MG63 (cell line): ENCODE data around the gene SWSAP1. TPM values are rescaled to one million over a fixed set of nuclear protein-coding genes. Genes with fewer than 3 reads are reported as not detected.
"Not testable (repeated sequence)": the region's sequence is repeated elsewhere in the genome, so short reads cannot be mapped to it uniquely, and the experiment has no call there.

ENCODE experiments used
- DNase-seq: peaks from one replicate; pipeline ENCODE4 v3.0.0-alpha.2; 2020
- H3K27me3 ChIP-seq: fragments of 250-450 bp; sonication (Bioruptor Pico); 2 replicates; pipeline ENCODE4 v1.5.1; 2020; ENCODE audit warnings: mild to moderate bottlenecking, moderate library complexity
- H3K36me3 ChIP-seq: fragments of 250-450 bp; sonication (Bioruptor Pico); 2 replicates; pipeline ENCODE4 v1.5.1; 2020; ENCODE audit warnings: mild to moderate bottlenecking, moderate library complexity
- H3K4me3 ChIP-seq: fragments of 250-450 bp; sonication (Bioruptor Pico); 2 replicates; pipeline ENCODE4 v1.5.1; 2020; ENCODE audit warnings: mild to moderate bottlenecking, moderate library complexity
- H3K9me3 ChIP-seq: fragments of 250-450 bp; sonication (Bioruptor Pico); 2 replicates; pipeline ENCODE4 v1.5.1; 2020; ENCODE audit warnings: mild to moderate bottlenecking, moderate library complexity
- total RNA-seq: library from RNA; depleted of rRNA; stranded (reverse); fragments of >200 nt; shearing (Covaris generic); gene quantifications from 2 replicates; pipeline ENCODE4 v1.2.3, GENCODE V29; 2014; ENCODE audit warnings: low replicate concordance

SWSAP1 gene
- total RNA-seq, 1 experiment from 2014 or later = 3.1 TPM

DNA sequence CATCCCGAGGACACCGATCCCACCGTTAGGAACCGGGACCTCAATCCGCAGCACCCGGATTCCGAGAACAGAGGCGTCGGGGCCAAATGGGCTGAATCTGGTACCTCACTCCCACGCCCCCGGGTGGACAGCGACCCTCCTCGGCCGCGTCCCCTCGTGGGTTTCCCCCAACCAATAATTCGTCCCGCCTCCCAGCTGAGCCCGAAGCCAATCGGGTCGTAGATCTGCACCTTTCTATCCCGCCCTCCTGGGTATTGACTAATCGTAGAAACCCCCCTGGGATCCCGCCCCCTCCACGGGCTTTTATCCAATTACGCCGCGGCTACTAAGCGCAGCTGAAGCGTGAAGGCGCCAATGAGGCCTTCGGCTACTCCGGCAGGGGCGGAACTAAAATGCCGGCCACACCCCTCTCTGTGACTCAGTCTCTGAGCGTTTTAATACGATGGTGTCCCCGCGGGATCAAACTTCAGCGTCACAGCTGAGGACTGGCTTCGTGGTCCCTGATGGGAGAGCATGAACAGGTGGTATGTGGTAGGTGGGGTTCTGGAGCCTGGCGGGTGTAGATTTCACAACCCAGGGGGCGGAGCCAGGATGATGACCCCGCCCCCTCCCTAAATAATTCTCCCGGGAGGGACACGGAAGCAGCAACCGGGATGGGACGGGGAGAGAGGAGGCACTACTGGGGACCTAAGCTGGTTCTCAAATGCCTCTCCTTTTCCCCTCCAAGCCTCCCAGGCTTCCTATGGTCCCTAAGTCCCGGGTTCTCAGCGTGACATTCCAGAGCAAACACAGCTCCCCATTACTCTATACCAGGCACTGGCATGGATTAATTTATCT, 28.1 kb upstream of the SWSAP1 start, which contains the start of the genes CCDC159 and TMEM205:
Gene CCDC159 (plus strand): TSS at position 416 of the 837 bp plus-strand sequence. CDS start 88 bp downstream, at position 504.
Gene TMEM205 (minus strand): TSS at position 165 of the 837 bp plus-strand sequence. CDS start 649 bp downstream, outside the sequence.
- H3K27me3 ChIP-seq = no peaks in the 10 kb centered on the region
- H3K36me3 ChIP-seq = peaks cover 11% of the 10 kb centered on the region
- H3K9me3 ChIP-seq = peaks cover 8% of the 10 kb centered on the region
- H3K4me3 ChIP-seq = peak within 1 kb of the TSS; percentile 80
- peak; percentile 100 for DNase-seq

DNA sequence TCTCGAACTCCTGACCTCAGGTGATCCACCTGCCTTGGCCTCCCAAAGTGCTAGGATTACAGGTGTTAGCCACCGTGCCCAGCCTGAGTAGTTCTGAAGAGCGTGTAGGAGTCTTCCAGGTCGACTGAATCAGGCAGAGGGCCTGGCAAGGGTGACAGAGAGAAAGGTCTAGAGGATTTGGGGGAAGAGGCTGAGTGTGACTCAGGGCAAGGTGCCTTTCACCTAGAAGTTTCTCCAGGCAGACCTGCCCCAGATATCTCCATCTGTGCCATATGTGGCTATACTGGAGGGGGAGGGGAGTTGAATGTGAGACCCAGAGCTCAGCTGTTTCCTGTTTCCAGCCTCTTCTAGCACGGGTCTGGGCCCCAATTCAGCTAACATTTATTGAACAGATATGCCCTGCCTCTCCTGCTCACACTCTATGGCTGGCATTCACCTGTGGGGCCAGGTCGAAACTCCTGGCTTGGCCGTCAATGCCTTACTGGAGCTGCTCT, 26.9 kb upstream of the SWSAP1 start:
- no peaks in the 10 kb centered on the region for H3K27me3 ChIP-seq
- H3K9me3 ChIP-seq = peaks cover 8% of the 10 kb centered on the region
- DNase-seq = no peak
- no peak overlapping the region for H3K4me3 ChIP-seq
- 0 out of 2 replicates have a peak, but pooled peaks cover 4% of the 10 kb centered on the region for H3K36me3 ChIP-seq

- Histone ChIP-seq H3K36me3 (no peaks in the 10 kb centered on the region), H3K9me3 (peaks cover 8% of the 10 kb centered on the region), H3K4me3 (no peak overlapping the region), H3K27me3 (no peaks in the 10 kb centered on the region)
- no peak for DNase-seq
Observed at GRCh38 chr19:11349171-11349570, 25.3 kb upstream of the SWSAP1 start.

GRCh38 chr19:11354102-11354501, 20.4 kb upstream of the SWSAP1 start:
- DNase-seq, H3K4me3 ChIP-seq, H3K9me3 ChIP-seq, H3K27me3 ChIP-seq, H3K36me3 ChIP-seq: not testable (repeated sequence)

- peaks cover 6% of the 10 kb centered on the region; the same call in 1 of the 2 replicates for H3K36me3 ChIP-seq
- peak within 1 kb of the TSS; percentile 64 for H3K4me3 ChIP-seq
- H3K9me3 ChIP-seq = no peaks in the 10 kb centered on the region
- H3K27me3 ChIP-seq = no peaks in the 10 kb centered on the region
- peak; percentile 96 for DNase-seq
Observed at GRCh38 chr19:11355160-11356073, 19.0 kb upstream of the SWSAP1 start, which contains the start of gene PLPPR2. Gene PLPPR2, plus strand, starts transcription at chr19:11355432. Its CDS starts 2,242 bp downstream, at chr19:11357674.

DNA sequence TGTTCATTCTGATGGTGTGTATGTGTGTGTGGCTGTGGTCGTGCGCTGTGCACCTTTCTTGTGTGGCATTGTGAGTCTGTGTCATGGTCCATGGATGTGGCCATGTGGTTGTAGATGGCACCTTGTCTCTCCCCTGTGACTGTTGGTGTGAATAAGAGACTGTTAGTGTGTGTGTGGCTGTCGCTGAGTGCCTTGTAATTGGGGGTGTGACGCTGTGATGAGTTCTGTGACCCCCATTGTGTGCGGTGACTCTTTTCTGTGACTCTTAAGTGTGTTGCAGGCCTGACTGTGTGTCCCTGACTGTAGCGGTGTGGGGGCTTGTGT, 18.4 kb upstream of the SWSAP1 start:
- Histone ChIP-seq H3K4me3 (peak overlapping the region; percentile 64), H3K27me3 (no peaks in the 10 kb centered on the region), H3K9me3 (no peaks in the 10 kb centered on the region), H3K36me3 (peaks cover 12% of the 10 kb centered on the region)
- no peak for DNase-seq

- H3K9me3 ChIP-seq = no peaks in the 10 kb centered on the region
- H3K36me3 ChIP-seq = peaks cover 19% of the 10 kb centered on the region
- DNase-seq = no peak
- H3K27me3 ChIP-seq = no peaks in the 10 kb centered on the region
- H3K4me3 ChIP-seq = no peak overlapping the region
Observed at GRCh38 chr19:11356676-11357550, 17.6 kb upstream of the SWSAP1 start.

DNA sequence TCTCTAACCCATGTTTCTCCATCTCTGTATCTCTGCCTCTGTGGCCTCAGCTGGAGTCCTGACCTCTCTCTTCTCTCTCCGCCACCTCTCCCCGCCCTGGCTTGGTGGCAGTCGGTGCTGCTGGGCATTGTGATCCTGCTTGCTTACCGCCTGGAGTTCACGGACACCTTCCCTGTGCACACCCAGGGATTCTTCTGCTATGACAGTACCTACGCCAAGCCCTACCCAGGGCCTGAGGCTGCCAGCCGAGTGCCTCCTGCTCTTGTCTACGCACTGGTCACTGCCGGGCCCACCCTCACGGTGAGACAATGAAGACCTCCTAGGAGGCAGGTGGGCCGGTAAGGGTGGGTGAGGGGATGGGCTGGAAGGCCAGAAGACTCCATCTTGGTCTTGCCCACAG, 15.0 kb upstream of the SWSAP1 start:
- Histone ChIP-seq H3K27me3 (no peaks in the 10 kb centered on the region), H3K4me3 (no peak overlapping the region), H3K9me3 (no peaks in the 10 kb centered on the region), H3K36me3 (peaks cover 34% of the 10 kb centered on the region)
- no peak for DNase-seq

GRCh38 chr19:11361037-11361770, 13.3 kb upstream of the SWSAP1 start:
- Histone ChIP-seq H3K36me3 (peaks cover 38% of the 10 kb centered on the region), H3K9me3 (no peaks in the 10 kb centered on the region)
- DNase-seq = no peak

GRCh38 chr19:11361771-11362731, 12.4 kb upstream of the SWSAP1 start:
- H3K27me3 ChIP-seq = no peaks in the 10 kb centered on the region
- H3K9me3 ChIP-seq = no peaks in the 10 kb centered on the region
- peaks cover 42% of the 10 kb centered on the region for H3K36me3 ChIP-seq
- no peak for DNase-seq
- H3K4me3 ChIP-seq = no peak overlapping the region

More at GRCh38 chr19:11361037-11361770, 13.3 kb upstream of the SWSAP1 start:
- no peak overlapping the region for H3K4me3 ChIP-seq
- H3K27me3 ChIP-seq = no peaks in the 10 kb centered on the region

- peaks cover 50% of the 10 kb centered on the region for H3K36me3 ChIP-seq
- no peaks in the 10 kb centered on the region for H3K9me3 ChIP-seq
- no peaks in the 10 kb centered on the region for H3K27me3 ChIP-seq
- no peak for DNase-seq
- no peak overlapping the region for H3K4me3 ChIP-seq
Observed at GRCh38 chr19:11363881-11364280, 10.6 kb upstream of the SWSAP1 start.

GRCh38 chr19:11364296-11364904, 10.1 kb upstream of the SWSAP1 start:
- H3K27me3 ChIP-seq = no peaks in the 10 kb centered on the region
- peaks cover 50% of the 10 kb centered on the region for H3K36me3 ChIP-seq
- DNase-seq = no peak
- no peaks in the 10 kb centered on the region for H3K9me3 ChIP-seq
- no peak overlapping the region for H3K4me3 ChIP-seq

DNA sequence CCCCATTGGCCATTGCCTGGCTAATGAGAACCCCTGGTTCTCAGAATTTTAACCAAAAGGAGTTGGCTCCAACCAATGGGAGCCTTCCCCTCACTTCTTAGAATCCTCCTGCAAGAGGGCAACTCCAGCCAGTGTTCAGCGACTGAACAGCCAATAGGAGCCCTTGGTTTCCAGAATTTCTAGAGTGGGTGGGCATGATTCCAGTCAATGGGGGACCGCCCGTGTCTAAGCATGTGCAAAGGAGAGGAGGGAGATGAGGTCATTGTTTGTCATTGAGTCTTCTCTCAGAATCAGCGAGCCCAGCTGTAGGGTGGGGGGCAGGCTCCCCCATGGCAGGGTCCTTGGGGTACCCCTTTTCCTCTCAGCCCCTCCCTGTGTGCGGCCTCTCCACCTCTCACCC, 9.5 kb upstream of the SWSAP1 start:
- no peaks in the 10 kb centered on the region for H3K27me3 ChIP-seq
- no peak for DNase-seq
- peaks cover 45% of the 10 kb centered on the region for H3K36me3 ChIP-seq
- no peak overlapping the region for H3K4me3 ChIP-seq
- no peaks in the 10 kb centered on the region for H3K9me3 ChIP-seq

DNA sequence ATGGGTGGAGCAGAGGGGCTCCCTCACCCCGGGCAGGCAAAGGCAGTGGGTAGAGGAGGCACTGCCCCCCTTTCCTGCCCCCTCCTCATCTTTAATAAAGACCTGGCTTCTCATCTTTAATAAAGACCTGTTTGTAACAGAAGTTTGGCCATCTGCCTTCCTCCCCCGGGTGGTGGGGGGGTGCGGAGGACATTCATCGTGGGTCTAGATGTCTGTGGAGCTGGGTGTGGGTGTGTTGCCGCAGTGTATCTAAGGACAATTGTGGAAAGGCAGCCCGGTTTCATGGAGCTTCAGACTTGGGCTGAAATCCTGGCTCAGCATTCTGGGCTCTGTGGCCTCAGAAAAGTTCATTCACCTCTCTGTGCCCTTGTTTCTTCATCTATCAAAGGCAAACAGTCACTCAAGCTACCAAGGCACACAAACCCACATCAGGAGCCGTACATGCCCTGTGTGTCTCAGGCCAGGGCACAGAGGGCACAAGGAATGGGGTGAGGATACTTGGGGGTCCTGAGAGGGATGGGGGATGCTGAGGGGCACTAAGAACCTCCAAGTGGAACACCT, 8.8 kb upstream of the SWSAP1 start:
- Histone ChIP-seq H3K9me3 (no peaks in the 10 kb centered on the region), H3K27me3 (no peaks in the 10 kb centered on the region), H3K4me3 (no peak overlapping the region), H3K36me3 (peaks cover 42% of the 10 kb centered on the region)
- no peak for DNase-seq
